Measurements from ENCODE around the gene GBX2. TPM values are rescaled to one million over a fixed set of nuclear protein-coding genes. Genes with fewer than 3 reads are reported as not detected.

The GBX2 gene
- total RNA-seq, 1 experiment from 2014 or later = 10.2 TPM

DNA sequence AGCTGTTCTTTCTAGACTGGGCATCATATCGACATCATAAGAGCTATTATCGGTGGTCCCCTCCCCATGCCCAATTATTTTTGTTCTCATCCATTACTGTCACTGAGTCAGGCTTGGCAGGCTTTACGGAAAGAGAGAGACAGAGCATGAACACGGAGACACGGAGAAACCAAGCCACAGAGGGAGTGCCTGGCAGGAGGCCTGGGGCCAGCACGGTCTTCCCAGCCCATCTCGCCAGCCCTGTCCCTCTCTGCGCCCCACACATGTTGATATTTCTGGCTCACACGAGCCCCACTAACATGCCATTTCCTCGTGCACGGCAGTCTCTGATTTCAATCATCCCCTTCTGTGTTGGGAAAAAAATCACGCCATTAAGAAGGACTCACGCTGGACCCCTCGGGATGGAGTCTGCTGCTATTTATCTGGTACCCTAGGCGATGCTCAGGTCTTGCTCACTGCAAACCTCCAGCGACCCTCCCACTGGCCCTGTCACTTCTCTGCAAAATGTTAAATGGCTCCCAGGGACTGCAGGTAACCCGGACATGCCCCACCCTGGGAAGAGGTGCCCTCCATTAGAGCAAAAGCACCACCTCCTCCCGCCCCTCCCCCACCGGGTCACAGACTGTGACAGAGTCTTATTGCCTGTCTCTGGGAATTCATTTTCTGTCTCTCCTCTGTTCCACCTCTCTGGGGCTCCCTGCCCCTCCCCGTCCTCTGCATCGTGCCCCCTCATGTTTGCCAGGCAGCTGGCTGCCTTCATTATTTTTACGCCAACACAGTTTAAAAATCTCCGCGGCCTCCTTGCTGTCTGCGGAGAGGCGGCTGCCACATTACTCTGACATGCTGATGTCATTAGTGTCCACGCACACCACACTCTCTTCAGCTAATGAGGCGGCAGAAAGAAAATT, 40.1 kb upstream of the GBX2 start:
- CTCF ChIA-PET = no interaction called here
- Histone ChIP-seq H3K9me3 (ENCODE audit: control insufficient read depth, insufficient read depth, low read depth, low read length) (peaks cover 7% of the 10 kb centered on the region; the same call in 1 of the 2 replicates), H3K36me3 (ENCODE audit: control insufficient read depth, insufficient read depth, low read length) (no peaks in the 10 kb centered on the region), H3K27ac (ENCODE audit: low read length) (no peak overlapping the region), H3K4me1 (ENCODE audit: control insufficient read depth, insufficient read depth, low read length) (no peaks in the 10 kb centered on the region), H3K4me3 (ENCODE audit: low read depth in 2 of 2, low read length in 2 of 2) (no peak overlapping the region), H3K27me3 (ENCODE audit: control insufficient read depth, insufficient read depth, low read length) (no peaks in the 10 kb centered on the region)
- DNase-seq (ENCODE audit: low read depth, low spot score) = no peak
- no TSS peak for BruUV-seq (replicated peaks)
- POLR2A ChIA-PET = no interaction called here
- in situ Hi-C loops (cut with HindIII; ENCODE audit: low pct_unique_long_range_greater_than_20kb, low sequenced_read_pairs) (no loop called here), intact Hi-C loops (cut with micrococcal nuclease; ENCODE audit: unreplicated experiment) (no loop called here)
- ATAC-seq = no peak; the same call in 1 of the 2 replicates
- TF ChIP-seq, protein P1, sequence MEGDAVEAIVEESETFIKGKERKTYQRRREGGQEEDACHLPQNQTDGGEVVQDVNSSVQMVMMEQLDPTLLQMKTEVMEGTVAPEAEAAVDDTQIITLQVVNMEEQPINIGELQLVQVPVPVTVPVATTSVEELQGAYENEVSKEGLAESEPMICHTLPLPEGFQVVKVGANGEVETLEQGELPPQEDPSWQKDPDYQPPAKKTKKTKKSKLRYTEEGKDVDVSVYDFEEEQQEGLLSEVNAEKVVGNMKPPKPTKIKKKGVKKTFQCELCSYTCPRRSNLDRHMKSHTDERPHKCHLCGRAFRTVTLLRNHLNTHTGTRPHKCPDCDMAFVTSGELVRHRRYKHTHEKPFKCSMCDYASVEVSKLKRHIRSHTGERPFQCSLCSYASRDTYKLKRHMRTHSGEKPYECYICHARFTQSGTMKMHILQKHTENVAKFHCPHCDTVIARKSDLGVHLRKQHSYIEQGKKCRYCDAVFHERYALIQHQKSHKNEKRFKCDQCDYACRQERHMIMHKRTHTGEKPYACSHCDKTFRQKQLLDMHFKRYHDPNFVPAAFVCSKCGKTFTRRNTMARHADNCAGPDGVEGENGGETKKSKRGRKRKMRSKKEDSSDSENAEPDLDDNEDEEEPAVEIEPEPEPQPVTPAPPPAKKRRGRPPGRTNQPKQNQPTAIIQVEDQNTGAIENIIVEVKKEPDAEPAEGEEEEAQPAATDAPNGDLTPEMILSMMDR (IDR thresholded peaks at IDR 0.05) = no peak
- TF ChIP-seq, protein P2, sequence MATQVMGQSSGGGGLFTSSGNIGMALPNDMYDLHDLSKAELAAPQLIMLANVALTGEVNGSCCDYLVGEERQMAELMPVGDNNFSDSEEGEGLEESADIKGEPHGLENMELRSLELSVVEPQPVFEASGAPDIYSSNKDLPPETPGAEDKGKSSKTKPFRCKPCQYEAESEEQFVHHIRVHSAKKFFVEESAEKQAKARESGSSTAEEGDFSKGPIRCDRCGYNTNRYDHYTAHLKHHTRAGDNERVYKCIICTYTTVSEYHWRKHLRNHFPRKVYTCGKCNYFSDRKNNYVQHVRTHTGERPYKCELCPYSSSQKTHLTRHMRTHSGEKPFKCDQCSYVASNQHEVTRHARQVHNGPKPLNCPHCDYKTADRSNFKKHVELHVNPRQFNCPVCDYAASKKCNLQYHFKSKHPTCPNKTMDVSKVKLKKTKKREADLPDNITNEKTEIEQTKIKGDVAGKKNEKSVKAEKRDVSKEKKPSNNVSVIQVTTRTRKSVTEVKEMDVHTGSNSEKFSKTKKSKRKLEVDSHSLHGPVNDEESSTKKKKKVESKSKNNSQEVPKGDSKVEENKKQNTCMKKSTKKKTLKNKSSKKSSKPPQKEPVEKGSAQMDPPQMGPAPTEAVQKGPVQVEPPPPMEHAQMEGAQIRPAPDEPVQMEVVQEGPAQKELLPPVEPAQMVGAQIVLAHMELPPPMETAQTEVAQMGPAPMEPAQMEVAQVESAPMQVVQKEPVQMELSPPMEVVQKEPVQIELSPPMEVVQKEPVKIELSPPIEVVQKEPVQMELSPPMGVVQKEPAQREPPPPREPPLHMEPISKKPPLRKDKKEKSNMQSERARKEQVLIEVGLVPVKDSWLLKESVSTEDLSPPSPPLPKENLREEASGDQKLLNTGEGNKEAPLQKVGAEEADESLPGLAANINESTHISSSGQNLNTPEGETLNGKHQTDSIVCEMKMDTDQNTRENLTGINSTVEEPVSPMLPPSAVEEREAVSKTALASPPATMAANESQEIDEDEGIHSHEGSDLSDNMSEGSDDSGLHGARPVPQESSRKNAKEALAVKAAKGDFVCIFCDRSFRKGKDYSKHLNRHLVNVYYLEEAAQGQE (IDR thresholded peaks at IDR 0.05; ENCODE audit: insufficient read depth in 1 of 2, low read depth in 2 of 2, low read length in 1 of 2) = no peak
- TF ChIP-seq SIN3A (IDR thresholded peaks at IDR 0.05; ENCODE audit: borderline replicate concordance, insufficient read depth, low read depth, low read length) = no peak

DNA sequence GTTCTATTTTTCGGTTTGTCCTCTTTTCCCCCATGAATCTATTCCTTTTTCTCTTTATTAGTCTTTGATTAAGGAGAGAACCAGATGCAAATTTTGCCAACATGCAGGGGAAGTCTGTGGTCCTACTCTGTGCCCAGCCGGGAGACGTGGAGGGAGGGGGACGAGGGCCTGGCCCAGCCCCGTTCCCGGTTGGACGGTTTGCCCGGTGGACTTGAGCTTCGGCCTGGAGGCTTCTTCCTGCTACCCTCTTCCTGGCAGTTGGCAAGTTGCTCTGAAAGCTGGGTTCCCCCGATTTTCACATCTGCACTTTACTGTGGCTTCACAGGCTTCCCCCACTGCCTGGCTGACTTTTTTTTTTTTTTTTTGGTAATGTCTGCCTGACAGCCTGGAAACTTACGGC, 39.3 kb upstream of the GBX2 start:
- TF ChIP-seq TCF7L2 (IDR thresholded peaks at IDR 0.05; ENCODE audit: low read depth, low read length) (no peak), POLR2AphosphoS5 (IDR thresholded peaks at IDR 0.05; ENCODE audit: low read depth, low read length) (no peak)
- TF ChIP-seq, protein P1 (IDR thresholded peaks at IDR 0.05) = no peak
- Histone ChIP-seq H3K36me3 (ENCODE audit: control insufficient read depth, insufficient read depth, low read length) (no peaks in the 10 kb centered on the region), H3K27me3 (ENCODE audit: control insufficient read depth, insufficient read depth, low read length) (no peaks in the 10 kb centered on the region), H3K9me3 (ENCODE audit: control insufficient read depth, insufficient read depth, low read depth, low read length) (peaks cover 7% of the 10 kb centered on the region; the same call in 1 of the 2 replicates), H3K27ac (ENCODE audit: low read length) (no peak overlapping the region), H3K4me3 (ENCODE audit: low read depth in 2 of 2, low read length in 2 of 2) (no peak overlapping the region), H3K4me1 (ENCODE audit: control insufficient read depth, insufficient read depth, low read length) (no peaks in the 10 kb centered on the region)
- in situ Hi-C loops (cut with HindIII; ENCODE audit: low pct_unique_long_range_greater_than_20kb, low sequenced_read_pairs) = no loop called here
- no TSS peak for BruUV-seq (replicated peaks)
- POLR2A ChIA-PET = no interaction called here
- no peak for DNase-seq (ENCODE audit: low read depth, low spot score)
- intact Hi-C loops (cut with micrococcal nuclease; ENCODE audit: unreplicated experiment) = no loop called here
- no peak for ATAC-seq
- CTCF ChIA-PET = no interaction called here

Measured in Panc1 (cell line).